HG03095 (cell line): ENCODE data around the gene CSTB.

ENCODE experiments used
- ATAC-seq: cut with Tn5 transposase; IDR thresholded peaks from one replicate; pipeline ENCODE4 v1.9.1; 2021; ENCODE audit warnings: moderate library complexity; ENCODE audit not compliant: unreplicated experiment

CSTB gene

GRCh38 chr21:43769325-43769958, 6.7 kb downstream of the CSTB start:
- ATAC-seq = no peak

GRCh38 chr21:43768868-43769167, 7.3 kb downstream of the CSTB start:
- ATAC-seq = no peak

GRCh38 chr21:43767984-43768867, 7.9 kb downstream of the CSTB start:
- ATAC-seq = no peak

GRCh38 chr21:43767498-43767983, 8.6 kb downstream of the CSTB start:
- ATAC-seq = no peak

GRCh38 chr21:43766734-43767497, 9.2 kb downstream of the CSTB start:
- no peak for ATAC-seq

- ATAC-seq = no peak
Measured at GRCh38 chr21:43764576-43765495, 11.3 kb downstream of the CSTB start.

- no peak for ATAC-seq
Measured at GRCh38 chr21:43763901-43764523, 12.1 kb downstream of the CSTB start.

- ATAC-seq = no peak
Measured at GRCh38 chr21:43762303-43763128, 13.6 kb downstream of the CSTB start.

- no peak for ATAC-seq
Measured at GRCh38 chr21:43761886-43762285, 14.2 kb downstream of the CSTB start.

GRCh38 chr21:43760391-43760958, 15.6 kb downstream of the CSTB start:
- ATAC-seq = no peak

- no peak for ATAC-seq
Measured at GRCh38 chr21:43759651-43760050, 16.5 kb downstream of the CSTB start.

- ATAC-seq = no peak
Measured at GRCh38 chr21:43758811-43759210, 17.3 kb downstream of the CSTB start.

- no peak for ATAC-seq
Measured at GRCh38 chr21:43758111-43758641, 17.9 kb downstream of the CSTB start.

GRCh38 chr21:43757601-43758000, 18.5 kb downstream of the CSTB start:
- no peak for ATAC-seq

- no peak for ATAC-seq
Measured at GRCh38 chr21:43755820-43756594, 20.1 kb downstream of the CSTB start.

GRCh38 chr21:43754948-43755781, 20.9 kb downstream of the CSTB start:
- no peak for ATAC-seq

- no peak for ATAC-seq
Measured at GRCh38 chr21:43753439-43753799, 22.7 kb downstream of the CSTB start.
